ENCODE data around the gene RANBP17.
"Not testable (repeated sequence)": the region's sequence is repeated elsewhere in the genome, so short reads cannot be mapped to it uniquely, and the experiment has no call there.

Gene RANBP17

GRCh38 chr5:170896779-170897178, 35.0 kb downstream of the RANBP17 start:
- H3K4me1 ChIP-seq = no peaks in the 10 kb centered on the region
- H3K4me3 ChIP-seq = no peak overlapping the region
- no peaks in the 10 kb centered on the region for H3K9me3 ChIP-seq
- no peaks in the 10 kb centered on the region for H3K27me3 ChIP-seq
- H3K27ac ChIP-seq = no peak overlapping the region
- no peaks in the 10 kb centered on the region for H3K36me3 ChIP-seq
- intact Hi-C loops (cut with DNase I; ENCODE audit: low total_unique reads) = no loop called here
- no peak for DNase-seq
- no peak for TF ChIP-seq CTCF (IDR thresholded peaks at IDR 0.05)

DNA sequence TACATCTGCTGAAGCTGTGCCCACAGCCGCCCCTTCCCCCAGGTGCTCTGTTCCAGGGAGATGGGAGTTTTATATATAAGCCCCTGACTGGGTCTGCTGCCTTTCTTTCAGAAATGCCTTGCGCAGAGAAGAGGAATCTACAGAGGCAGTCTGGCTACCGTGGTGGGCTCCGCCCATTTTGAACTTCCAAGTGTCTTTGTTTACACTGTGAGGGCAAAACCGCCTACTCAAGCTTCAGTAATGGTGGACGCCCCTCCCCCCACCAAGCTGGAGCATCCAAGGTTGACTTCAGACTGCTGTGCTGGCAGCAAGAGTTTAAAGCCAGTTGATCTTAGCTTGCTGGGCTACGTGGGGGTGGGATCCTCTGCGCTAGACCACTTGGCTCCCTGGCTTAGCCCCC, 41.3 kb downstream of the RANBP17 start:
- Histone ChIP-seq H3K27me3 (no peaks in the 10 kb centered on the region), H3K9me3 (no peaks in the 10 kb centered on the region), H3K27ac (no peak overlapping the region), H3K4me1 (no peaks in the 10 kb centered on the region), H3K36me3 (peaks cover 0 to 4% (median 0%) of the 10 kb centered on the region in 3 donors), H3K4me3 (no peak overlapping the region)
- intact Hi-C loops (cut with DNase I; ENCODE audit: low total_unique reads) = no loop called here
- no peak for DNase-seq
- TF ChIP-seq CTCF (IDR thresholded peaks at IDR 0.05) = no peak

GRCh38 chr5:170907758-170908157, 45.9 kb downstream of the RANBP17 start:
- no peak overlapping the region for H3K4me3 ChIP-seq
- no peaks in the 10 kb centered on the region for H3K4me1 ChIP-seq
- TF ChIP-seq CTCF (IDR thresholded peaks at IDR 0.05) = no peak
- H3K27ac ChIP-seq = no peak overlapping the region
- intact Hi-C loops (cut with DNase I; ENCODE audit: low total_unique reads) = no loop called here
- no peak for DNase-seq
- no peaks in the 10 kb centered on the region for H3K9me3 ChIP-seq
- no peaks in the 10 kb centered on the region for H3K27me3 ChIP-seq
- H3K36me3 ChIP-seq = peaks cover 0 to 3% (median 0%) of the 10 kb centered on the region in 3 donors

DNA sequence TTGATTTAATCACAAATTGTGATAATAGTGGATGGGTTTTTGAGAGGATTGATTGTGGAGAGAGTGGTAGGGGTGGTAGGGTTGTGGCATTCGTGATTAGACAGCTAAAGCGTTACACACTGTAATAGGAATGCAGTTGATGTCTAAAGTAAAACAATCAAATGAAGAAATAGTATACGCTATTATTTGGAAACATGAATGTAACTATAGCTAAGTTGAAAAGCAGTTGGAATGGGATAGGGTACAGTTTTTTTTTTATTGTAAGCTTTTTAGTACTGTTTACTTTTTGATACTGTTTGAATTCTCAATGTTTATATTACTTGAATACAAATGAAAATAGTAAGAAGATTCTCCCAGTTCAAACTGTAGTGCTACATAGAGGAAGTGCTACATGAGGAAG, 51.8 kb downstream of the RANBP17 start:
- no peaks in the 10 kb centered on the region for H3K4me1 ChIP-seq
- H3K9me3 ChIP-seq = no peaks in the 10 kb centered on the region
- no peak for TF ChIP-seq CTCF (IDR thresholded peaks at IDR 0.05)
- no peak overlapping the region for H3K4me3 ChIP-seq
- H3K27ac ChIP-seq = no peak overlapping the region
- no peak for DNase-seq
- intact Hi-C loops (cut with DNase I; ENCODE audit: low total_unique reads) = no loop called here
- H3K27me3 ChIP-seq = no peaks in the 10 kb centered on the region
- no peaks in the 10 kb centered on the region for H3K36me3 ChIP-seq

DNA sequence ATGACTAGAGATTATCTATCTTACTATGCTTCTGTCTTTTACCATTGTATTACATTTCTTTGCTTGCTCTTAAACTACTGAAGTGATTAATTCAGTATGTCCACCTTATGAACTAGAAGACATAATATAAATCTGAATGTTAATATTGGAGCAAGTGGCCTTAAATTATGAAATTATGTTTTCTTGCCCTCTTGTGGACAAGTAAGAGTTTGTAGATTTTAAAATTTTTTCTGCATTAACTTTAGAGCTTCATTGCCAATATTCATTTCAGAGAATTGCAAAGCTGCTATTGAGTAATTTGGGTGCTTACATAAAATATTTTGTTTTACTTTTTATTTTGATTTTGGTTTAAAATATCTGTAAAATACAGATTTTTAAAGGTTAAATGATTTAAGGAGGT, 55.3 kb downstream of the RANBP17 start:
- no peak overlapping the region for H3K27ac ChIP-seq
- no peak overlapping the region for H3K4me3 ChIP-seq
- TF ChIP-seq CTCF (IDR thresholded peaks at IDR 0.05) = no peak
- intact Hi-C loops (cut with DNase I; ENCODE audit: low total_unique reads) = no loop called here
- no peak for DNase-seq
- H3K36me3 ChIP-seq = no peaks in the 10 kb centered on the region
- H3K27me3 ChIP-seq = no peaks in the 10 kb centered on the region
- H3K4me1 ChIP-seq = no peaks in the 10 kb centered on the region
- H3K9me3 ChIP-seq = no peaks in the 10 kb centered on the region

DNA sequence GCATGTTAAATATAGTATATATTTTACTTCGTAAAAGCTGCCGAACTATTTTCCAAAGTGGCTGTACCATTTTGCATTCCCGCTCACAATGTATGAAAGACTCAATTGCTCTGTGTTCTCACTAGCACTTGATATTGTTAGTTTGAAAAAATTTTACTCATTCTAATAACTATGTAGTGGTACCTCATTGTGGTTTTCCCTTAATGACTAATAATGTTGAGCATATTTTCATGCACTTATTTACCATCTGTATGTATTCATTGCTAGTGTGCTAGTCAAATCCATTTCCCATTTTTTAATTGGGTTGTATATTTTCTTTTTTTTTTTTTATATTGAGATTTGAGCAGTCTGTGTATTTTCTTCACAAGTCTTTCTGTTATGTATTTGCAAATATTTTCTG, 58.4 kb downstream of the RANBP17 start:
- H3K4me3 ChIP-seq = no peak overlapping the region
- H3K36me3 ChIP-seq = no peaks in the 10 kb centered on the region
- H3K27ac ChIP-seq = no peak overlapping the region
- intact Hi-C loops (cut with DNase I; ENCODE audit: low total_unique reads) = no loop called here
- no peaks in the 10 kb centered on the region for H3K27me3 ChIP-seq
- H3K9me3 ChIP-seq = no peaks in the 10 kb centered on the region
- no peak for TF ChIP-seq CTCF (IDR thresholded peaks at IDR 0.05)
- H3K4me1 ChIP-seq = no peaks in the 10 kb centered on the region
- no peak for DNase-seq

- H3K36me3 ChIP-seq; DNase-seq; H3K4me3 ChIP-seq; H3K4me1 ChIP-seq; intact Hi-C loops (cut with DNase I; ENCODE audit: low total_unique reads); H3K9me3 ChIP-seq; H3K27me3 ChIP-seq; H3K27ac ChIP-seq: not testable (repeated sequence)
Observed at GRCh38 chr5:170922331-170922730, 60.5 kb downstream of the RANBP17 start.

Measured in tibial artery (tissue), 4 donors.